ENCODE measurements around the gene KIF26A. TPM values are rescaled to one million over a fixed set of nuclear protein-coding genes. Genes with fewer than 3 reads are reported as not detected.

KIF26A gene
- total RNA-seq, 1 donor from 2014 or later = 1.4 TPM

DNA sequence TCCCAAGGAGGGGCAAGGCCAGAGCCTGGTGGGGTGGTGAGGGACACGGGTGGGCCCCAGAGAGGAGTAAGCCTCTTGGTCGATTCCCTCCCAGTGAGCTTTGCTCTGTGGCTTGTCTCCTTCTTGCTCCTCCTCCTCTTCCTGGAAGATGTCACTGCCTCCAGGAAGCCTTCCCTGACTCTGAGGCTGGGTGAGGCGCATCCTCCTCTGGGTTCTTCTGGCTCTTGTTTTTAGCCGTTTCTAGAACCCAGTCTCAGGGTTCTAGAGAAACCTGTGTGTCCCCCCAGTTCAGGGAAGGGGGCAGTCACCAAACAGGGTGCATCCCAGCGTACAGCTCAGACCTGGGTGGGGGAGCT, 12.6 kb downstream of the KIF26A start:
- H3K27me3 Mint-ChIP-seq (ENCODE audit: low read depth, unreplicated experiment) = peaks cover under 1% of the 10 kb centered on the region
- FAIRE-seq = no peak
- Histone ChIP-seq H3K27me3 (ENCODE audit: insufficient read depth, low read length) (no peaks in the 10 kb centered on the region), H3K4me2 (ENCODE audit: low read length) (no peak overlapping the region), H4K20me1 (ENCODE audit: insufficient read depth, low read length) (no peaks in the 10 kb centered on the region), H3K4me1 (ENCODE audit: insufficient read depth, low read length) (peaks cover 4% of the 10 kb centered on the region), H3K9me3 (ENCODE audit: insufficient read depth, low read depth, low read length) (no peaks in the 10 kb centered on the region), H3K4me3 (ENCODE audit: insufficient read depth, low read depth, low read length) (no peak overlapping the region), H3K9ac (ENCODE audit: low read length) (no peak overlapping the region), H2AFZ (ENCODE audit: low read depth, low read length) (no peak overlapping the region), H3K27ac (ENCODE audit: low read depth, low read length) (no peak overlapping the region), H3K36me3 (ENCODE audit: insufficient read depth, low read length) (no peaks in the 10 kb centered on the region), H3K79me2 (ENCODE audit: insufficient read depth, low read length) (no peaks in the 10 kb centered on the region)
- H3K4me1 Mint-ChIP-seq (ENCODE audit: low read depth, unreplicated experiment) = peaks cover 2% of the 10 kb centered on the region
- no peak for TF ChIP-seq EZH2 (IDR thresholded peaks at IDR 0.05; ENCODE audit: insufficient read depth, low read length)
- TF ChIP-seq, protein P1, sequence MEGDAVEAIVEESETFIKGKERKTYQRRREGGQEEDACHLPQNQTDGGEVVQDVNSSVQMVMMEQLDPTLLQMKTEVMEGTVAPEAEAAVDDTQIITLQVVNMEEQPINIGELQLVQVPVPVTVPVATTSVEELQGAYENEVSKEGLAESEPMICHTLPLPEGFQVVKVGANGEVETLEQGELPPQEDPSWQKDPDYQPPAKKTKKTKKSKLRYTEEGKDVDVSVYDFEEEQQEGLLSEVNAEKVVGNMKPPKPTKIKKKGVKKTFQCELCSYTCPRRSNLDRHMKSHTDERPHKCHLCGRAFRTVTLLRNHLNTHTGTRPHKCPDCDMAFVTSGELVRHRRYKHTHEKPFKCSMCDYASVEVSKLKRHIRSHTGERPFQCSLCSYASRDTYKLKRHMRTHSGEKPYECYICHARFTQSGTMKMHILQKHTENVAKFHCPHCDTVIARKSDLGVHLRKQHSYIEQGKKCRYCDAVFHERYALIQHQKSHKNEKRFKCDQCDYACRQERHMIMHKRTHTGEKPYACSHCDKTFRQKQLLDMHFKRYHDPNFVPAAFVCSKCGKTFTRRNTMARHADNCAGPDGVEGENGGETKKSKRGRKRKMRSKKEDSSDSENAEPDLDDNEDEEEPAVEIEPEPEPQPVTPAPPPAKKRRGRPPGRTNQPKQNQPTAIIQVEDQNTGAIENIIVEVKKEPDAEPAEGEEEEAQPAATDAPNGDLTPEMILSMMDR (IDR thresholded peaks at IDR 0.05; ENCODE audit: insufficient read depth, low read depth, low read length) = no peak
- no peak overlapping the region for H3K4me3 Mint-ChIP-seq (ENCODE audit: unreplicated experiment)
- no peaks in the 10 kb centered on the region for H3K9me3 Mint-ChIP-seq (ENCODE audit: unreplicated experiment)
- no peak for DNase-seq (ENCODE audit: low read depth)
- no peak overlapping the region for H3K27ac Mint-ChIP-seq (ENCODE audit: unreplicated experiment)
- no peaks in the 10 kb centered on the region for H3K36me3 Mint-ChIP-seq (ENCODE audit: low read depth, unreplicated experiment)

DNA sequence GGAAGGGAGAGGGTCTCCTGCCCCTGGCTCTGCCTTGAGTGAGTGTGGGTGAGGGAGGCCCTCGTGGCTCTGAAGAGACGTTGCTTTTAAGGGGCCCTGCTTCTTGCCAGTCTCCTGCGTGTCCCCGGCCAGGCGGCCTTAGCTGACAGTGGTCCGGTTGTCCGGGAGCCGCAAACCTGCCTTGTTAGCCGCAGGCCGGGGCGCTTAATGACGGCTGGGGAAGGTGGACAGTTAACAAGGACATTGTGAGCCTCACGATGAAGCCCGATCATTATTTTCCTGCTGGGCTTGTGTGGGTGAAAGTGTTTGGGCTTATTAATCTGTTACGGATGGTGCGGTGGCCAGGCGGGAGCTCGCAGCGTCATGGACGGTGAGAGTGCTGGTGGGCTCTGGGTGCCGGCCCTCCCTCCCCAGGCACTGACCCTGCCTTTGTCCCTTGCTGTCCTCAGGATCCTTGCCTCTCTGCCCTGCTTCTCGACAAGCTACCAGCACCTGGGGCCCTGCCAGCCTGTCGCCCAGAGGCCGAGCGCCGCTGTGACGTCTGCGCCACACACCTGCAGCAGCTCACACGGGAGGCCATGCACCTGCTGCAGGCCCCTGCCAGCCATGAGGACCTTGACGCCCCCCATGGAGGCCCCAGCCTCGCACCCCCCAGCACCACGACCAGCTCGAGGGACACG, 13.3 kb downstream of the KIF26A start:
- Mint-ChIP-seq H3K4me1 (ENCODE audit: low read depth, unreplicated experiment) (peaks cover 2% of the 10 kb centered on the region), H3K9me3 (ENCODE audit: unreplicated experiment) (no peaks in the 10 kb centered on the region), H3K27me3 (ENCODE audit: low read depth, unreplicated experiment) (no peaks in the 10 kb centered on the region), H3K27ac (ENCODE audit: unreplicated experiment) (no peak overlapping the region), H3K36me3 (ENCODE audit: low read depth, unreplicated experiment) (no peaks in the 10 kb centered on the region), H3K4me3 (ENCODE audit: unreplicated experiment) (no peak overlapping the region)
- no peak for DNase-seq (ENCODE audit: low read depth)
- FAIRE-seq = no peak
- TF ChIP-seq, protein P1 (IDR thresholded peaks at IDR 0.05; ENCODE audit: insufficient read depth, low read depth, low read length) = no peak
- no peak for TF ChIP-seq EZH2 (IDR thresholded peaks at IDR 0.05; ENCODE audit: insufficient read depth, low read length)
- Histone ChIP-seq H4K20me1 (ENCODE audit: insufficient read depth, low read length) (no peaks in the 10 kb centered on the region), H3K27me3 (ENCODE audit: insufficient read depth, low read length) (no peaks in the 10 kb centered on the region), H3K9ac (ENCODE audit: low read length) (no peak overlapping the region), H3K36me3 (ENCODE audit: insufficient read depth, low read length) (no peaks in the 10 kb centered on the region), H3K4me2 (ENCODE audit: low read length) (no peak overlapping the region), H2AFZ (ENCODE audit: low read depth, low read length) (no peak overlapping the region), H3K9me3 (ENCODE audit: insufficient read depth, low read depth, low read length) (no peaks in the 10 kb centered on the region), H3K4me3 (ENCODE audit: insufficient read depth, low read depth, low read length) (no peak overlapping the region), H3K27ac (ENCODE audit: low read depth, low read length) (no peak overlapping the region), H3K4me1 (ENCODE audit: insufficient read depth, low read length) (peaks cover 4% of the 10 kb centered on the region), H3K79me2 (ENCODE audit: insufficient read depth, low read length) (no peaks in the 10 kb centered on the region)

DNA sequence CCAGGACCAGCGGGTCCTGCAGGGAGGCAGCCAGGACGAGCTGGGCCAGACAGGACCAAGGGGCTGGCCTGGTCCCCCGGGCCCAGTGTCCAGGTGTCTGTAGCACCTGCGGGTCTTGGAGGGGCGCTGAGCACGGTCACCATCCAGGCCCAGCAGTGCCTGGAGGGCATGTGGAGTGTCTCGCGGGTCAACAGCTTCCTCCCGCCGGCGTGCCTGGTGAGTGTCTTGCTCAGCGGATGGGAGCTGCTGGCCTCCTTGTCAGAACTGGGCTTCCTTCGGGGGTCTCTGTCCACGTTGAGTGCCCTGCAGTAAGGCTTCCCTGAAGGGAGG, 13.8 kb downstream of the KIF26A start:
- H4K20me1 ChIP-seq (ENCODE audit: insufficient read depth, low read length) = no peaks in the 10 kb centered on the region
- H3K27me3 ChIP-seq (ENCODE audit: insufficient read depth, low read length) = no peaks in the 10 kb centered on the region
- Mint-ChIP-seq H3K36me3 (ENCODE audit: low read depth, unreplicated experiment) (no peaks in the 10 kb centered on the region), H3K4me3 (ENCODE audit: unreplicated experiment) (no peak overlapping the region), H3K9me3 (ENCODE audit: unreplicated experiment) (no peaks in the 10 kb centered on the region), H3K27ac (ENCODE audit: unreplicated experiment) (no peak overlapping the region), H3K27me3 (ENCODE audit: low read depth, unreplicated experiment) (no peaks in the 10 kb centered on the region), H3K4me1 (ENCODE audit: low read depth, unreplicated experiment) (peaks cover 2% of the 10 kb centered on the region)
- no peak overlapping the region for H2AFZ ChIP-seq (ENCODE audit: low read depth, low read length)
- no peak for TF ChIP-seq EZH2 (IDR thresholded peaks at IDR 0.05; ENCODE audit: insufficient read depth, low read length)
- TF ChIP-seq, protein P1 (IDR thresholded peaks at IDR 0.05; ENCODE audit: insufficient read depth, low read depth, low read length) = no peak
- H3K9ac ChIP-seq (ENCODE audit: low read length) = no peak overlapping the region
- H3K4me2 ChIP-seq (ENCODE audit: low read length) = no peak overlapping the region
- DNase-seq (ENCODE audit: low read depth) (no peak), FAIRE-seq (no peak)
- no peak overlapping the region for H3K27ac ChIP-seq (ENCODE audit: low read depth, low read length)
- peaks cover 4% of the 10 kb centered on the region for H3K4me1 ChIP-seq (ENCODE audit: insufficient read depth, low read length)
- no peaks in the 10 kb centered on the region for H3K36me3 ChIP-seq (ENCODE audit: insufficient read depth, low read length)
- H3K79me2 ChIP-seq (ENCODE audit: insufficient read depth, low read length) = no peaks in the 10 kb centered on the region
- H3K9me3 ChIP-seq (ENCODE audit: insufficient read depth, low read depth, low read length) = no peaks in the 10 kb centered on the region
- no peak overlapping the region for H3K4me3 ChIP-seq (ENCODE audit: insufficient read depth, low read depth, low read length)

Data from astrocyte (in vitro differentiated cells and primary cell).